ENCODE results near the gene FOLR1. TPM values are rescaled to one million over a fixed set of nuclear protein-coding genes. Genes with fewer than 3 reads are reported as not detected.
A peak's percentile ranks its signal among the peaks of the same experiment; 100 is the strongest.
"Not testable (repeated sequence)": the region's sequence is repeated elsewhere in the genome, so short reads cannot be mapped to it uniquely, and the experiment has no call there.

FOLR1 gene
- total RNA-seq, 1 donor from 2014 or later: not detected

DNA sequence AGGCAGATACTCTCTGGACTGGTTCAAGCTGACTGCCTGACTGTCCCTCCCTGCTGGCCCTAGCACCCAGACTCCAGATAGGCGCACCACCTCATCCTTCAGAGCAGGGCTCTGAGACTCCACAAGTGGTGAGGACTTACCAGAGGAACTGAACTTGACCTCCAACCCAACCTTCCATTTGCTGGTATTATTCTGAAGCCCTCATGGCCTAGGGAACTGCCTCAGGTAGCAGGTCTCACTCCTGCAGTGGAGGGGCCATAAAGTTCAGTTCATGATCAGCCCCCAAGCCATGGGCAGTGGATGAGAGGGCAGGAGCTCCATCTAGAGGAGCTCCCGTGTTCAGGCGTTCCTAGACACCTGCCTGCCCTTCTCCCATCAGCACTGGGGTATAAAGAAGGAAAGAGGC lies 10.4 kb upstream of the FOLR1 start:
- peak in 1 of 2 donors; percentile 3 for DNase-seq (ENCODE audit: low read depth in 2 of 2)

DNA sequence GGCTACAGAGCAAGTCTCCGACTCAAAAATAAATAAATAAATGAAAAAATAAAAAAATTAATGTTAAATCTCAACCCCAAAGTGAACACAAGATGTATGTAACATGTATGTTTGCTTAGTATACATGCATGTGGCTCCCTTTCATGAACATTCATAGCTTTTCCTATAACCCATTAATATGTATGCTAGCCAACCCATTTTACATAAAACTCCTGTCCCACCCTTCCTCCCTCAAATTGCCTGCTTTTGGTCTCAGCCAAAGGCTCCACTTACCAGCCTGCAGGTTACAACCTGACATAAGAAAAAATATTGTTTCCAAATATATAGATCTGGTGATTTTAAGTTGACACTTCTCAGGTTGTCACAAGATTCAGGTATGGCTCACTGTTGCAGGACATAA lies 3.7 kb upstream of the FOLR1 start:
- no peak for DNase-seq (ENCODE audit: low read depth in 2 of 2)

GRCh38 chr11:72189455-72190250 lies 2.3 kb upstream of the FOLR1 start:
- no peak for DNase-seq (ENCODE audit: low read depth in 2 of 2)

DNA sequence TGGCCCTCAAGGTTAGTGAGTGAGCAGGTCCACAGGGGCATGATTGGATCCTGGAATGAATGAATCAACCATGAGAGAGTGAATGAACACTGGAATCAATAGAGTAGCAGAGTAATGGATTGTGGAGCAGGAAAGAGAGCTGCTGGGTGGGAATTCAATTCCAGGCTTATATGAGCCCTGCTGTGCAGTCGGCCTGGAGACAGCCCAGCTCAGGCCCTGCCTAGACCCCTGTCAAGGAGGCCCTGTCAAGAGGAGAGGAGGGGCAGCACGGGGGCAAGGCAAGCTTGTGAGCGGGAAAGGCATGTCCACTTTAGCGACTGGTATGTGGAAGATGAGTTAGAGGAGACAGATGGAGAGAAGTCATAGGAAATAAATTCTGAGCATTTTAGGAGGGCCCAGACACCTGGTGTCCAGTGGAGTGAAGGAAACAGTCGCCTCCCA lies 1.3 kb upstream of the FOLR1 start:
- DNase-seq (ENCODE audit: low read depth in 2 of 2): no peak

DNA sequence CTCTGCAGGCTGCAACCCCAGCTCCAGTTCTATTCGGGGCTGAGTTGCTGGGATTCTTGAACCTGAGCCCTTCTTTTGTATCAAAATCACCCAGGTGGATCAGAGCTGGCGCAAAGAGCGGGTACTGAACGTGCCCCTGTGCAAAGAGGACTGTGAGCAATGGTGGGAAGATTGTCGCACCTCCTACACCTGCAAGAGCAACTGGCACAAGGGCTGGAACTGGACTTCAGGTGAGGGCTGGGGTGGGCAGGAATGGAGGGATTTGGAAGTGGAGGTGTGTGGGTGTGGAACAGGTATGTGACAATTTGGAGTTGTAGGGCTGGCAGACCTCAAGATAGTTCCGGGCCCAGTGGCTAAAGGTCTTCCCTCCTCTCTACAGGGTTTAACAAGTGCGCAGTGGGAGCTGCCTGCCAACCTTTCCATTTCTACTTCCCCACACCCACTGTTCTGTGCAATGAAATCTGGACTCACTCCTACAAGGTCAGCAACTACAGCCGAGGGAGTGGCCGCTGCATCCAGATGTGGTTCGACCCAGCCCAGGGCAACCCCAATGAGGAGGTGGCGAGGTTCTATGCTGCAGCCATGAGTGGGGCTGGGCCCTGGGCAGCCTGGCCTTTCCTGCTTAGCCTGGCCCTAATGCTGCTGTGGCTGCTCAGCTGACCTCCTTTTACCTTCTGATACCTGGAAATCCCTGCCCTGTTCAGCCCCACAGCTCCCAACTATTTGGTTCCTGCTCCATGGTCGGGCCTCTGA lies 3.8 kb downstream of the FOLR1 start:
- DNase-seq (ENCODE audit: low read depth in 2 of 2): no peak

GRCh38 chr11:72201445-72201844 lies 9.5 kb downstream of the FOLR1 start:
- not testable (repeated sequence) for DNase-seq (ENCODE audit: low read depth in 2 of 2)

- no peak for DNase-seq (ENCODE audit: low read depth in 2 of 2)
Observed at GRCh38 chr11:72202571-72202970, 10.6 kb downstream of the FOLR1 start.

DNA sequence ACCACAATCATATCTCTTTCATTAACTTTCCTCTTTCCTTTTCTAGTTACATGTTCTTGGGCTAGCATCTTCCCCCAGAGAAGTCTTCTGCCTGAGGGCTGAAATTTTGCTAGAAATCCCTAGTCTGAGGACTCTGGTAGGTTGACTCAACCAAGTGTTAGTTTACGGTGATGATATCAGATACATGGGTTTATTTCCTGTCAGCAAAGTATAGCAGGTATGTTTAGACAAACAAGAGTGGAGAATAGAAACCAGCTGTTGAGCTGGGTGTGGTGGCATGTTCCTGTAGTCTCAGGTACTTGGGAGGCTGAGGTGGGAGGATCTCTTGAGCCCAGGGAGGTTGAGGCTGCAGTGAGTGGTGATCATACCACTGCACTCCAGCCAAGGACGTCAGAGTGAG lies 11.2 kb downstream of the FOLR1 start:
- DNase-seq (ENCODE audit: low read depth in 2 of 2): no peak

GRCh38 chr11:72204886-72205285 lies 12.9 kb downstream of the FOLR1 start:
- DNase-seq (ENCODE audit: low read depth in 2 of 2): peak in 1 of 2 donors; percentile 51

- DNase-seq (ENCODE audit: low read depth in 2 of 2): not testable (repeated sequence)
Observed at GRCh38 chr11:72206794-72207193, 14.9 kb downstream of the FOLR1 start.

GRCh38 chr11:72208281-72208680 lies 16.3 kb downstream of the FOLR1 start:
- no peak for DNase-seq (ENCODE audit: low read depth in 2 of 2)

DNA sequence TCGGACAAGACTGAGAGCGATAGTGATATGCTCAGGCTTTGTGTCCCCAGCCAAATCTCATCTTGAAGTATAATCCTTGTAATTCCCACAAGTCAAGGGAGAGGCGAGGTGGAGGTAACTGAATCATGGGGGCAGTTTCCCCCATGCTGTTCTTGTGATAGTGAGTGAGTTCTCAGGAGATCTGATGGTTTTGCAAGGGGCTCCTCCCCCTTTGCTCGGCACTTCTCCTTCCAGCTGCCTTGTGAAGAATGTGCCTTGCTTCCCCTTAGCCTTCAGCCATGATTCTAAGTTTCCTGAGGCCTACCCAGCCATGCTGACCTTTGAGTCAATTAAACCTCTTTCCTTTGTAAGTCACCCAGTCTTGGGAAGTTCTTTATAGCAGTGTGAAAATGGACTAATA lies 17.2 kb downstream of the FOLR1 start:
- DNase-seq (ENCODE audit: low read depth in 2 of 2): no peak

- DNase-seq (ENCODE audit: low read depth in 2 of 2): no peak
Observed at GRCh38 chr11:72216638-72217037, 24.7 kb downstream of the FOLR1 start, which contains the start of gene FOLR2. FOLR2 (plus strand) TSS chr11:72216794; CDS start chr11:72218585, 1,791 bp downstream.

DNA sequence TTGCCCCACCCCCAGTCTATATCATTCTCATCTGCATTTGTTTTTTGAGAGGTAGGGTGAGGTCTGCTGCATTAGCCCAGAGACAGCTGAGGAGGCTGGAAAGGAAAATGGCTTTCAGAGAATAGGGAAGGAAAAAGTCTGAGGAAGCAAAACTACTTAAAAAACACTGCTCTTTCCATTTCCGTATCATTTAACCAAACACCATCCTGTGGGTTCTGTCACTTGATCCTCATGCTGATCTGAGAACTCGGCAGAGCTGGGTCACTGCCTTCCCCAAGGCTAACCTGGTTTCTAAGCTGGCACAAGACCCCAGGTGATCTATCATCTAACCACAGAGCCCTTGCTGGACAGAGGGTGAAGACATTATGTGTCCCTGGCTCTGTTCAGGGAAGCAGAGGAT lies 25.9 kb downstream of the FOLR1 start:
- DNase-seq (ENCODE audit: low read depth in 2 of 2): no peak

GRCh38 chr11:72218251-72218745 lies 26.4 kb downstream of the FOLR1 start:
- DNase-seq (ENCODE audit: low read depth in 2 of 2): no peak

- DNase-seq (ENCODE audit: low read depth in 2 of 2): no peak
Observed at GRCh38 chr11:72220696-72221363, 28.9 kb downstream of the FOLR1 start.

DNA sequence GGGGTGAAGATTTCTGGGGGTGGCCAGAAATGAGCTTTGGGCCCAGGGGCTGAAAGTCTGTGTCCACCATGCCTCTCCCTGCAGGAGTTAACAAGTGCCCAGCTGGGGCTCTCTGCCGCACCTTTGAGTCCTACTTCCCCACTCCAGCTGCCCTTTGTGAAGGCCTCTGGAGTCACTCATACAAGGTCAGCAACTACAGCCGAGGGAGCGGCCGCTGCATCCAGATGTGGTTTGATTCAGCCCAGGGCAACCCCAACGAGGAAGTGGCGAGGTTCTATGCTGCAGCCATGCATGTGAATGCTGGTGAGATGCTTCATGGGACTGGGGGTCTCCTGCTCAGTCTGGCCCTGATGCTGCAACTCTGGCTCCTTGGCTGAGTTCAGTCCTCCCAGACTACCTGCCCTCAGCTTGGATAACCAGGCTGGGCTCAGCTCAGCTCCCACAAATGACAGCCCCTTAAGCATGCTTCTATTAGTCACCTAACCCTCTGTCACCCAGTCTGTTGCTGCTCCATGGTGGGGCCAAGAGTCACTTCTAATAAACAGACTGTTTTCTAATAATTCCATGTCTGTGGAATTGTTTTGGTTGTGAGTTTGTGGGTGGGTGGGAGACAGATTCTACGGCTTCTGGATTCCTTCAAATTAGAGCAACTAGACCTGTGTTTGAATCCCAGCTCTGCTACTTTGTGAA lies 29.6 kb downstream of the FOLR1 start:
- DNase-seq (ENCODE audit: low read depth in 2 of 2): no peak

DNA sequence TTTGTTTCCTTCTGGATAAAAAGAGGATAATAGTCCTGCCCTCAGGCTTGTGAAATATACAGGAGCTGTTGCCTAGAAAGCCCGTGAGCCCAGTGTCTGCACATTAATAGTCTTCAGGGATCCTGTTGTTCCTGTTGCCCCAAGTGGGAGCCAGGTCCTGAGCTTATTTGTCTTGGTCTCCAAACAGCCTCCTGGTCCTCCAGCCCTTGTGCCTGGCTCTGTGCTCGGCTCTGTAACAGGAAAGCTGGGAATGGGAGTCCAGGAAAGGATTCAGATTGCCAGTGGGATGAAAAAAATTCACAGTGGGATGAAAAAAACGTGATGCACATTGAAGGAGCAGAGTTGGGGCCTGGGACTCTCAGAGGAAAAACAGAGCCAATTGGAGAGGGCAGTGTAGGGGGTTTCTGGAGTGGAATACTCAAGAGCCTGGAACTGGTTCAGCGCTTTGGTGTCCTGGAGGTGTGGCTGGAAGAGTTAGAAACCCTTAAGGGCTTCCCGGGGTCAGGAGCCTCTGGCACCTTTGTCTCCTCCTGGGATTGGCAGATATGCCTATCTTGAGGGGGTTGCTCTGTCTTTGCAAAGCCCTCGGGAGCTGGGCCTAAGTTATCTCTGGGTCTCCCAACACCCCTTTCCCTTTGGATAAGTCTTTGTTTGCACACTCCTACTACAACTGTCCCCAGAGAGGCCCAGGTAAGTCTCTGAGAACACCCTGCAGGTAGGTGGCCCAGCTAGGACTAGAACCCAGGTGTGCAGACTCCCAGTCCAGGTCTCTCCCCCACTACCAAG lies 30.4 kb downstream of the FOLR1 start:
- no peak for DNase-seq (ENCODE audit: low read depth in 2 of 2)

GRCh38 chr11:72222907-72223614 lies 31.1 kb downstream of the FOLR1 start:
- DNase-seq (ENCODE audit: low read depth in 2 of 2): peak; percentile 29 to 90
